Panc1 (cell line): ENCODE results near the gene CNTROB. TPM values are rescaled to one million over a fixed set of nuclear protein-coding genes. Genes with fewer than 3 reads are reported as not detected.

Experiments
- ATAC-seq: fragments of 200-7000 bp; cut with Tn5 transposase; 2 replicates; pipeline ENCODE4 v1.9.1; 2020; ENCODE audit warnings: mild to moderate bottlenecking, moderate library complexity
- BruUV-seq: library from RNA; stranded (reverse); fragments of 400-500 nt; replicated peaks from 2 replicates; lab custom pipeline; 2021; lab: Mats Ljungman, UMichigan
- CTCF ChIA-PET: fragments of 300-600 bp; sonication (Branson Sonifier 250); formaldehyde crosslinking; loops from one replicate; lab custom pipeline; 2022; ENCODE audit warnings: antibody characterized with exemption; lab: Charles Lee
- POLR2A ChIA-PET: fragments of 300-600 bp; sonication (Branson Sonifier 250); formaldehyde crosslinking; loops from one replicate; lab custom pipeline; 2022; ENCODE audit warnings: antibody characterized with exemption; lab: Charles Lee
- DNase-seq: peaks from one replicate; pipeline ENCODE4 v3.0.0-alpha.2; 2010; ENCODE audit warnings: low read depth, low spot score
- H3K27ac ChIP-seq: 2 replicates; pipeline ENCODE4 v1.5.1; 2011; ENCODE audit warnings: mild to moderate bottlenecking, low read length, inconsistent platforms
- H3K27me3 ChIP-seq: fragments of 200-500 bp; sonication (Bioruptor generic); 2 replicates; pipeline ENCODE4 v1.6.0; 2014; ENCODE audit warnings: low read length, inconsistent platforms; ENCODE audit not compliant: control insufficient read depth, insufficient read depth
- H3K36me3 ChIP-seq: fragments of 200-500 bp; sonication (Bioruptor generic); 2 replicates; pipeline ENCODE4 v1.5.1; 2014; ENCODE audit warnings: inconsistent platforms, mild to moderate bottlenecking, low read length, moderate library complexity; ENCODE audit not compliant: control insufficient read depth, insufficient read depth
- H3K4me1 ChIP-seq: 2 replicates; pipeline ENCODE4 v1.5.1; 2011; ENCODE audit warnings: inconsistent platforms, mild to moderate bottlenecking, low read length, moderate library complexity; ENCODE audit not compliant: control insufficient read depth, insufficient read depth
- H3K4me3 ChIP-seq, 2 experiments: 2 replicates each; pipeline ENCODE4 v1.5.1; 2011 to 2012; ENCODE audit warnings: low read depth in 2 of 2, low read length in 2 of 2, mild to moderate bottlenecking in 2 of 2, inconsistent platforms in 1 of 2, moderate library complexity in 1 of 2
- H3K9me3 ChIP-seq: fragments of 200-500 bp; sonication (Bioruptor generic); 2 replicates; pipeline ENCODE4 v1.5.1; 2014; ENCODE audit warnings: low read depth, mild to moderate bottlenecking, inconsistent platforms, low read length, moderate library complexity; ENCODE audit not compliant: control insufficient read depth, insufficient read depth
- POLR2AphosphoS5 ChIP-seq: IDR thresholded peaks from 2 replicates; pipeline ENCODE4 v1.6.1; 2012; ENCODE audit warnings: mild to moderate bottlenecking, low read depth, low read length, moderate library complexity
- SIN3A ChIP-seq: IDR thresholded peaks from 2 replicates; pipeline ENCODE4 v1.6.1; 2012; ENCODE audit warnings: low read depth, mild to moderate bottlenecking, low read length, moderate library complexity, borderline replicate concordance; ENCODE audit not compliant: insufficient read depth
- TCF7L2 ChIP-seq: IDR thresholded peaks from 2 replicates; pipeline ENCODE4 v1.6.1; 2011; ENCODE audit warnings: mild to moderate bottlenecking, low read depth, low read length, inconsistent platforms
- in situ Hi-C: cut with HindIII; loops from 2 replicates; pipeline ENCODE4 v1.10.0; 2016; ENCODE audit warnings: low sequenced_read_pairs, low pct_unique_long_range_greater_than_20kb
- intact Hi-C: fragments of 100-400 bp; cut with micrococcal nuclease; formaldehyde crosslinking; loops from one replicate; pipeline ENCODE4 v1.10.0; 2022; ENCODE audit not compliant: unreplicated experiment
- total RNA-seq: library from RNA; stranded (reverse); gene quantifications from one replicate; pipeline ENCODE4 v1.2.1, GENCODE V29; 2021; ENCODE audit not compliant: unreplicated experiment
- TF ChIP-seq, protein P1 (sequence below), 2 experiments: IDR thresholded peaks; 2 replicates each; pipeline ENCODE4 v1.6.1; 2011 to 2012; ENCODE audit warnings: low read depth in 2 of 2, control low read depth in 1 of 2, low read length in 1 of 2, mild to moderate bottlenecking in 1 of 2, moderate library complexity in 1 of 2; ENCODE audit not compliant: insufficient read depth in 1 of 2
- TF ChIP-seq, protein P2 (sequence below): fragments of 450-650 bp; IDR thresholded peaks from 2 replicates; pipeline ENCODE4 v1.5.1; 2017; ENCODE audit warnings: mild to moderate bottlenecking

Gene CNTROB
- total RNA-seq, 1 experiment from 2014 or later, result 60.5 TPM

DNA sequence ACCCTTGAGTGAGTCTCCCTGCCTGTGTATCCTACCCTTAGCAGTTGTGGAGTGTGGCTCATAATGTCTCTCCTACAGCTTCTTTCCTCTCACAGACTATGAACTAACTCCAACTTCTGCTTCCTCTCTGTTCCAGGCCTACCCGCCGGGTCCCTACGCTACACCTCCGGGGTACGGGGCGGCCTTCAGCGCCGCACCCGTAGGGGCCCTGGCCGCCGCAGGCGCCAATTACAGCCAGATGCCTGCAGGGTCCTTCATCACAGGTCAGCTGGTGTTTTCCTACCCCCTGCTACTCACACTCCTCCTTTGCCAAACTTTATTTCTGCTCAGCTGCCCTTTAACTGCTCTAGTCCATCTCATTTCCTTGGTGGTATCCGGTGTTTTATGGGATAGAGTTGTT lies 21.3 kb upstream of the CNTROB start:
- H3K36me3 ChIP-seq, result peaks cover 5% of the 10 kb centered on the region
- H3K27ac ChIP-seq, result no peak overlapping the region
- no peak for ATAC-seq
- no peaks in the 10 kb centered on the region for H3K27me3 ChIP-seq
- intact Hi-C loops, result no loop called here
- H3K4me3 ChIP-seq, result no peak overlapping the region
- no peaks in the 10 kb centered on the region for H3K9me3 ChIP-seq
- peaks cover 6% of the 10 kb centered on the region for H3K4me1 ChIP-seq
- CTCF ChIA-PET, result no interaction called here
- BruUV-seq, result no TSS peak
- no peak for TF ChIP-seq SIN3A
- TF ChIP-seq TCF7L2, result no peak
- TF ChIP-seq, protein P1, sequence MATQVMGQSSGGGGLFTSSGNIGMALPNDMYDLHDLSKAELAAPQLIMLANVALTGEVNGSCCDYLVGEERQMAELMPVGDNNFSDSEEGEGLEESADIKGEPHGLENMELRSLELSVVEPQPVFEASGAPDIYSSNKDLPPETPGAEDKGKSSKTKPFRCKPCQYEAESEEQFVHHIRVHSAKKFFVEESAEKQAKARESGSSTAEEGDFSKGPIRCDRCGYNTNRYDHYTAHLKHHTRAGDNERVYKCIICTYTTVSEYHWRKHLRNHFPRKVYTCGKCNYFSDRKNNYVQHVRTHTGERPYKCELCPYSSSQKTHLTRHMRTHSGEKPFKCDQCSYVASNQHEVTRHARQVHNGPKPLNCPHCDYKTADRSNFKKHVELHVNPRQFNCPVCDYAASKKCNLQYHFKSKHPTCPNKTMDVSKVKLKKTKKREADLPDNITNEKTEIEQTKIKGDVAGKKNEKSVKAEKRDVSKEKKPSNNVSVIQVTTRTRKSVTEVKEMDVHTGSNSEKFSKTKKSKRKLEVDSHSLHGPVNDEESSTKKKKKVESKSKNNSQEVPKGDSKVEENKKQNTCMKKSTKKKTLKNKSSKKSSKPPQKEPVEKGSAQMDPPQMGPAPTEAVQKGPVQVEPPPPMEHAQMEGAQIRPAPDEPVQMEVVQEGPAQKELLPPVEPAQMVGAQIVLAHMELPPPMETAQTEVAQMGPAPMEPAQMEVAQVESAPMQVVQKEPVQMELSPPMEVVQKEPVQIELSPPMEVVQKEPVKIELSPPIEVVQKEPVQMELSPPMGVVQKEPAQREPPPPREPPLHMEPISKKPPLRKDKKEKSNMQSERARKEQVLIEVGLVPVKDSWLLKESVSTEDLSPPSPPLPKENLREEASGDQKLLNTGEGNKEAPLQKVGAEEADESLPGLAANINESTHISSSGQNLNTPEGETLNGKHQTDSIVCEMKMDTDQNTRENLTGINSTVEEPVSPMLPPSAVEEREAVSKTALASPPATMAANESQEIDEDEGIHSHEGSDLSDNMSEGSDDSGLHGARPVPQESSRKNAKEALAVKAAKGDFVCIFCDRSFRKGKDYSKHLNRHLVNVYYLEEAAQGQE (IDR thresholded peaks at IDR 0.05; ENCODE audit: insufficient read depth in 1 of 2, low read depth in 2 of 2, low read length in 1 of 2), result no peak
- TF ChIP-seq, protein P2, sequence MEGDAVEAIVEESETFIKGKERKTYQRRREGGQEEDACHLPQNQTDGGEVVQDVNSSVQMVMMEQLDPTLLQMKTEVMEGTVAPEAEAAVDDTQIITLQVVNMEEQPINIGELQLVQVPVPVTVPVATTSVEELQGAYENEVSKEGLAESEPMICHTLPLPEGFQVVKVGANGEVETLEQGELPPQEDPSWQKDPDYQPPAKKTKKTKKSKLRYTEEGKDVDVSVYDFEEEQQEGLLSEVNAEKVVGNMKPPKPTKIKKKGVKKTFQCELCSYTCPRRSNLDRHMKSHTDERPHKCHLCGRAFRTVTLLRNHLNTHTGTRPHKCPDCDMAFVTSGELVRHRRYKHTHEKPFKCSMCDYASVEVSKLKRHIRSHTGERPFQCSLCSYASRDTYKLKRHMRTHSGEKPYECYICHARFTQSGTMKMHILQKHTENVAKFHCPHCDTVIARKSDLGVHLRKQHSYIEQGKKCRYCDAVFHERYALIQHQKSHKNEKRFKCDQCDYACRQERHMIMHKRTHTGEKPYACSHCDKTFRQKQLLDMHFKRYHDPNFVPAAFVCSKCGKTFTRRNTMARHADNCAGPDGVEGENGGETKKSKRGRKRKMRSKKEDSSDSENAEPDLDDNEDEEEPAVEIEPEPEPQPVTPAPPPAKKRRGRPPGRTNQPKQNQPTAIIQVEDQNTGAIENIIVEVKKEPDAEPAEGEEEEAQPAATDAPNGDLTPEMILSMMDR, result no peak
- TF ChIP-seq POLR2AphosphoS5, result no peak
- no peak for DNase-seq
- in situ Hi-C loops, result no loop called here
- POLR2A ChIA-PET, result no interaction called here

DNA sequence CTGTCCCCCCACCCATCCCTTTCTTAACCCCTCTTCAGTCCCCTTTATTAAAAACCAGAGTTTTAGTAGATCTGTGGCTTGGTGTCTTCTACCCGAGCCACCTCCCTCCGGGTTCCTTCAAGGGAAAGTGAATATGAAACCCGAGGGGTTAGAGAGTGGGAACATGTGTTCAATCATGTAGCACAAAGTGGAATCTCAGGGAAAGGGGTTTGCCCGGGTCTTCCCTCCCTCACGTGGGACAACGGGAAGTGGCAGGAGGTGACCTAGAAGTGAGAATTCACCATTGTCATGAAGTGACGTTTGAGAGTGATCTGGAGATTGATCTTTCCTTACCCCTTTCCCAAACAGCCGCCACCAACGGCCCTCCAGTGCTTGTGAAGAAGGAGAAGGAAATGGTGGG lies 20.9 kb upstream of the CNTROB start:
- no peak overlapping the region for H3K4me3 ChIP-seq
- in situ Hi-C loops (no loop called here), intact Hi-C loops (no loop called here)
- H3K9me3 ChIP-seq, result no peaks in the 10 kb centered on the region
- H3K36me3 ChIP-seq, result peaks cover 5% of the 10 kb centered on the region
- H3K4me1 ChIP-seq, result peaks cover 6% of the 10 kb centered on the region
- TF ChIP-seq SIN3A, result no peak
- TF ChIP-seq TCF7L2, result no peak
- no peak for TF ChIP-seq POLR2AphosphoS5
- TF ChIP-seq, protein P1 (IDR thresholded peaks at IDR 0.05; ENCODE audit: insufficient read depth in 1 of 2, low read depth in 2 of 2, low read length in 1 of 2), result no peak
- TF ChIP-seq, protein P2, result no peak
- DNase-seq, result no peak
- no peak for ATAC-seq
- no TSS peak for BruUV-seq
- no peak overlapping the region for H3K27ac ChIP-seq
- H3K27me3 ChIP-seq, result no peaks in the 10 kb centered on the region
- CTCF ChIA-PET, result no interaction called here
- POLR2A ChIA-PET, result no interaction called here
